ES-I3 (cell line): ENCODE results near the gene COMP.
"Not testable (repeated sequence)": the region's sequence is repeated elsewhere in the genome, so short reads cannot be mapped to it uniquely, and the experiment has no call there.

Experiments
- H3K36me3 ChIP-seq: 2 replicates; pipeline ENCODE4 v1.6.1; 2013; ENCODE audit warnings: mild to moderate bottlenecking, low read length, control low read depth, moderate library complexity; ENCODE audit not compliant: insufficient read depth
- H3K4me1 ChIP-seq: 2 replicates; pipeline ENCODE4 v1.6.1; 2013; ENCODE audit warnings: mild to moderate bottlenecking, control low read depth, low read length; ENCODE audit not compliant: insufficient read depth
- H3K9ac ChIP-seq: 2 replicates; pipeline ENCODE4 v1.6.1; 2013; ENCODE audit warnings: low read depth, mild to moderate bottlenecking, low read length, moderate library complexity
- H3K9me3 ChIP-seq: 2 replicates; pipeline ENCODE4 v1.6.1; 2013; ENCODE audit warnings: mild to moderate bottlenecking, low read length, moderate library complexity; ENCODE audit not compliant: control insufficient read depth, insufficient read depth

Gene COMP

GRCh38 chr19:18815673-18816072 lies 24.6 kb upstream of the COMP start:
- Histone ChIP-seq H3K36me3 (no peaks in the 10 kb centered on the region), H3K9ac (no peak overlapping the region), H3K4me1 (no peaks in the 10 kb centered on the region), H3K9me3 (no peaks in the 10 kb centered on the region)

GRCh38 chr19:18814063-18814462 lies 23.0 kb upstream of the COMP start:
- Histone ChIP-seq H3K9ac (no peak overlapping the region), H3K4me1 (no peaks in the 10 kb centered on the region), H3K9me3 (no peaks in the 10 kb centered on the region), H3K36me3 (no peaks in the 10 kb centered on the region)

GRCh38 chr19:18811638-18812037 lies 20.5 kb upstream of the COMP start:
- not testable (repeated sequence) for H3K9me3 ChIP-seq, H3K36me3 ChIP-seq

GRCh38 chr19:18809149-18809868 lies 18.2 kb upstream of the COMP start:
- H3K36me3 ChIP-seq = no peaks in the 10 kb centered on the region
- no peak overlapping the region for H3K9ac ChIP-seq
- H3K9me3 ChIP-seq = no peaks in the 10 kb centered on the region
- H3K4me1 ChIP-seq = no peaks in the 10 kb centered on the region

More at GRCh38 chr19:18811638-18812037, 20.5 kb upstream of the COMP start:
- H3K9ac ChIP-seq, H3K4me1 ChIP-seq: not testable (repeated sequence)

- no peaks in the 10 kb centered on the region for H3K4me1 ChIP-seq
- no peaks in the 10 kb centered on the region for H3K36me3 ChIP-seq
- H3K9me3 ChIP-seq = no peaks in the 10 kb centered on the region
- no peak overlapping the region for H3K9ac ChIP-seq
These were observed 16.8 kb upstream of the COMP start for GRCh38 chr19:18807861-18808331.

GRCh38 chr19:18804643-18805042 lies 13.5 kb upstream of the COMP start:
- Histone ChIP-seq H3K9ac (no peak overlapping the region), H3K36me3 (no peaks in the 10 kb centered on the region), H3K9me3 (no peaks in the 10 kb centered on the region), H3K4me1 (no peaks in the 10 kb centered on the region)

GRCh38 chr19:18804139-18804601 lies 13.1 kb upstream of the COMP start:
- Histone ChIP-seq H3K9me3 (no peaks in the 10 kb centered on the region), H3K9ac (no peak overlapping the region), H3K36me3 (no peaks in the 10 kb centered on the region), H3K4me1 (no peaks in the 10 kb centered on the region)

GRCh38 chr19:18803550-18804138 lies 12.5 kb upstream of the COMP start:
- no peaks in the 10 kb centered on the region for H3K9me3 ChIP-seq
- H3K36me3 ChIP-seq = no peaks in the 10 kb centered on the region
- H3K4me1 ChIP-seq = no peaks in the 10 kb centered on the region
- H3K9ac ChIP-seq = no peak overlapping the region

GRCh38 chr19:18802354-18802753 lies 11.2 kb upstream of the COMP start:
- H3K36me3 ChIP-seq = no peaks in the 10 kb centered on the region
- peak overlapping the region; percentile 5; the same call in 1 of the 2 replicates for H3K9ac ChIP-seq
- no peaks in the 10 kb centered on the region for H3K4me1 ChIP-seq
- no peaks in the 10 kb centered on the region for H3K9me3 ChIP-seq

- no peaks in the 10 kb centered on the region for H3K9me3 ChIP-seq
- no peaks in the 10 kb centered on the region for H3K4me1 ChIP-seq
- H3K9ac ChIP-seq = no peak overlapping the region
- no peaks in the 10 kb centered on the region for H3K36me3 ChIP-seq
These were observed 9.5 kb upstream of the COMP start for GRCh38 chr19:18800636-18801035.

- Histone ChIP-seq H3K9ac (no peak overlapping the region), H3K36me3 (no peaks in the 10 kb centered on the region), H3K4me1 (no peaks in the 10 kb centered on the region)
These were observed 9.0 kb upstream of the COMP start for GRCh38 chr19:18800079-18800478.

GRCh38 chr19:18799389-18799970 lies 8.4 kb upstream of the COMP start:
- Histone ChIP-seq H3K9ac (no peak overlapping the region), H3K9me3 (no peaks in the 10 kb centered on the region), H3K4me1 (no peaks in the 10 kb centered on the region), H3K36me3 (no peaks in the 10 kb centered on the region)

More at GRCh38 chr19:18800079-18800478, 9.0 kb upstream of the COMP start:
- no peaks in the 10 kb centered on the region for H3K9me3 ChIP-seq

- Histone ChIP-seq H3K9me3 (no peaks in the 10 kb centered on the region), H3K9ac (no peak overlapping the region), H3K36me3 (no peaks in the 10 kb centered on the region), H3K4me1 (no peaks in the 10 kb centered on the region)
These were observed 7.6 kb upstream of the COMP start for GRCh38 chr19:18798384-18799352.

GRCh38 chr19:18796239-18796638 lies 5.1 kb upstream of the COMP start:
- Histone ChIP-seq H3K9ac (no peak overlapping the region), H3K9me3 (no peaks in the 10 kb centered on the region)

More at GRCh38 chr19:18796239-18796638, 5.1 kb upstream of the COMP start:
- H3K36me3 ChIP-seq = no peaks in the 10 kb centered on the region
- no peaks in the 10 kb centered on the region for H3K4me1 ChIP-seq
